HepG2 (cell line): ENCODE data around the gene MFAP3L. TPM values are rescaled to one million over a fixed set of nuclear protein-coding genes. Genes with fewer than 3 reads are reported as not detected.

Source experiments
- BORCS8-MEF2B ChIP-seq: sonication (generic); formaldehyde crosslinking; IDR thresholded peaks from 2 replicates; pipeline ENCODE4 v1.8.0; 2022; ENCODE audit warnings: mild to moderate bottlenecking, missing genetic modification reagents
- BRF2 ChIP-seq: sonication (generic); formaldehyde crosslinking; IDR thresholded peaks from 2 replicates; pipeline ENCODE4 v1.8.1; 2022; ENCODE audit warnings: mild to moderate bottlenecking, missing genetic modification reagents
- CEBPG ChIP-seq: IDR thresholded peaks from 2 replicates; pipeline ENCODE4 v1.6.1; 2016
- ELK4 ChIP-seq: sonication (generic); formaldehyde crosslinking; IDR thresholded peaks from 2 replicates; pipeline ENCODE4 v1.9.0; 2021; ENCODE audit warnings: missing genetic modification reagents, borderline replicate concordance
- FOXK1 ChIP-seq: sonication (generic); formaldehyde crosslinking; IDR thresholded peaks from 2 replicates; pipeline ENCODE4 v1.4.0; 2020; ENCODE audit warnings: low read depth, missing genetic modification reagents, borderline replicate concordance
- GABPA ChIP-seq, 2 experiments: IDR thresholded peaks; 2 replicates each; pipeline ENCODE4 v1.6.1; 2011 to 2016; ENCODE audit warnings: low read depth in 2 of 2, low read length in 1 of 2, missing biosample characterization in 1 of 2, missing genetic modification characterization in 1 of 2
- GPN1 ChIP-seq: sonication (generic); formaldehyde crosslinking; IDR thresholded peaks from 2 replicates; pipeline ENCODE4 v1.5.1; 2020; ENCODE audit warnings: missing genetic modification reagents, borderline replicate concordance
- NFIB ChIP-seq: sonication (generic); formaldehyde crosslinking; IDR thresholded peaks from 2 replicates; pipeline ENCODE4 v1.9.0; 2021; ENCODE audit warnings: missing genetic modification reagents, mild to moderate bottlenecking, borderline replicate concordance
- SNAI1 ChIP-seq: sonication (generic); formaldehyde crosslinking; IDR thresholded peaks from 2 replicates; pipeline ENCODE4 v1.5.0; 2020; ENCODE audit warnings: mild to moderate bottlenecking, missing genetic modification reagents, borderline replicate concordance
- TAF15 ChIP-seq: fragments of 200-400 bp; formaldehyde crosslinking; IDR thresholded peaks from one replicate; pipeline ENCODE4 v1.6.1; 2018; ENCODE audit warnings: mild to moderate bottlenecking, low read depth, low read length; ENCODE audit not compliant: poor library complexity, severe bottlenecking
- TERF1 ChIP-seq: sonication (generic); formaldehyde crosslinking; IDR thresholded peaks from 2 replicates; pipeline ENCODE4 v1.8.0; 2022; ENCODE audit warnings: mild to moderate bottlenecking, missing genetic modification reagents, moderate library complexity
- THAP9 ChIP-seq: sonication (generic); formaldehyde crosslinking; IDR thresholded peaks from 2 replicates; pipeline ENCODE4; 2020; ENCODE audit warnings: missing genetic modification reagents, mild to moderate bottlenecking, borderline replicate concordance
- ZBTB37 ChIP-seq: sonication (generic); formaldehyde crosslinking; IDR thresholded peaks from 2 replicates; pipeline ENCODE4 v1.4.0; 2020; ENCODE audit warnings: mild to moderate bottlenecking, missing genetic modification reagents
- ZBTB49 ChIP-seq: sonication (generic); formaldehyde crosslinking; IDR thresholded peaks from 2 replicates; pipeline ENCODE4 v1.4.0; 2020; ENCODE audit warnings: missing genetic modification reagents, borderline replicate concordance
- ZBTB7B ChIP-seq: sonication (generic); formaldehyde crosslinking; IDR thresholded peaks from 2 replicates; pipeline ENCODE4 v1.4.0; 2020; ENCODE audit warnings: missing genetic modification reagents
- ZMYM3 ChIP-seq: sonication (generic); formaldehyde crosslinking; IDR thresholded peaks from 2 replicates; pipeline ENCODE4 v1.5.1; 2020; ENCODE audit warnings: mild to moderate bottlenecking, missing genetic modification reagents
- ZNF383 ChIP-seq: sonication (generic); formaldehyde crosslinking; IDR thresholded peaks from 2 replicates; pipeline ENCODE4 v1.4.0; 2020; ENCODE audit warnings: missing genetic modification reagents, mild to moderate bottlenecking, borderline replicate concordance
- polyA plus RNA-seq, 8 experiments: library from polyadenylated mRNA; depleted of rRNA in 3 of 8; stranded (reverse) in 7 of 8; unstranded in 1 of 8; fragments of >200 nt; fragmentation: Illumina TruSeq in 4 of 8; extraction: Trizol in 4 of 8; gene quantifications; 2 replicates each; pipeline versions ENCODE4 v1.2.1 to v1.2.3, GENCODE V29; 2011 to 2016; ENCODE audit warnings: low read depth in 4 of 8, missing spikeins in 1 of 8, mixed read lengths in 1 of 8; ENCODE audit not compliant: insufficient read depth in 1 of 8
- total RNA-seq, 5 experiments: library from RNA; depleted of rRNA; stranded (reverse); fragments of >200 nt; fragmentation: Illumina TruSeq; extraction: Trizol; gene quantifications; 2 replicates each; pipeline ENCODE4 v1.2.3, GENCODE V29; 2016; ENCODE audit warnings: low read depth in 1 of 5

MFAP3L gene
- total and polyA plus RNA-seq, 2 of the 13 experiments (the other 11 are each of a cell fraction or from before 2014, with no cell fraction given), result 1.5 to 3.6 TPM

GRCh38 chr4:170027181-170027829, 1.1 kb upstream of the MFAP3L start (continued):
- no peak for TF ChIP-seq GABPA (IDR thresholded peaks at IDR 0.05; ENCODE audit: low read depth, low read length)
- TF ChIP-seq GABPA (CRISPR knock-in tag; IDR thresholded peaks at IDR 0.05; ENCODE audit: low read depth), result peak; percentile 6; the same call in 1 of the 2 replicates
- TF ChIP-seq GPN1 (CRISPR knock-in tag), result 0 out of 2 replicates have a peak, but pooled peaks have one; percentile 19
- no peak; the same call in 1 of the 2 replicates for TF ChIP-seq ELK4 (CRISPR knock-in tag)
- TF ChIP-seq NFIB (CRISPR knock-in tag), result no peak; the same call in 1 of the 2 replicates
- TF ChIP-seq THAP9 (CRISPR knock-in tag), result peak; percentile 39; the same call in 1 of the 2 replicates
- no peak for TF ChIP-seq ZBTB49
- TF ChIP-seq ZBTB7B (CRISPR knock-in tag), result no peak
- peak; percentile 32; the same call in 1 of the 2 replicates for TF ChIP-seq TERF1
- peak; percentile 45 for TF ChIP-seq CEBPG (CRISPR knock-in tag)
- peak; percentile 91 for TF ChIP-seq BORCS8-MEF2B (CRISPR knock-in tag)
- no peak for TF ChIP-seq ZNF383 (CRISPR knock-in tag)
- no peak for TF ChIP-seq ZMYM3 (CRISPR knock-in tag)
- 0 out of 2 replicates have a peak, but pooled peaks have one; percentile 64 for TF ChIP-seq SNAI1
- no peak for TF ChIP-seq ZBTB37 (CRISPR knock-in tag)
- TF ChIP-seq TAF15, result no peak
- TF ChIP-seq BRF2 (CRISPR knock-in tag), result 0 out of 2 replicates have a peak, but pooled peaks have one; percentile 52
- TF ChIP-seq FOXK1 (CRISPR knock-in tag), result peak; percentile 46; the same call in 1 of the 2 replicates
